Stimulated activated CD4-positive, alpha-beta T cell treated with anti-CD3 and anti-CD28 coated beads, Interleukin-2, amount 100 ng/mL, for 48 hours (primary cell): ENCODE measurements around the gene INTS4.
"Not testable (repeated sequence)": the region's sequence is repeated elsewhere in the genome, so short reads cannot be mapped to it uniquely, and the experiment has no call there.

Experiments used
- DNase-seq, 2 donors: peaks; one replicate each; pipeline ENCODE4 v3.0.0-alpha.2; 2020

Gene INTS4

DNA sequence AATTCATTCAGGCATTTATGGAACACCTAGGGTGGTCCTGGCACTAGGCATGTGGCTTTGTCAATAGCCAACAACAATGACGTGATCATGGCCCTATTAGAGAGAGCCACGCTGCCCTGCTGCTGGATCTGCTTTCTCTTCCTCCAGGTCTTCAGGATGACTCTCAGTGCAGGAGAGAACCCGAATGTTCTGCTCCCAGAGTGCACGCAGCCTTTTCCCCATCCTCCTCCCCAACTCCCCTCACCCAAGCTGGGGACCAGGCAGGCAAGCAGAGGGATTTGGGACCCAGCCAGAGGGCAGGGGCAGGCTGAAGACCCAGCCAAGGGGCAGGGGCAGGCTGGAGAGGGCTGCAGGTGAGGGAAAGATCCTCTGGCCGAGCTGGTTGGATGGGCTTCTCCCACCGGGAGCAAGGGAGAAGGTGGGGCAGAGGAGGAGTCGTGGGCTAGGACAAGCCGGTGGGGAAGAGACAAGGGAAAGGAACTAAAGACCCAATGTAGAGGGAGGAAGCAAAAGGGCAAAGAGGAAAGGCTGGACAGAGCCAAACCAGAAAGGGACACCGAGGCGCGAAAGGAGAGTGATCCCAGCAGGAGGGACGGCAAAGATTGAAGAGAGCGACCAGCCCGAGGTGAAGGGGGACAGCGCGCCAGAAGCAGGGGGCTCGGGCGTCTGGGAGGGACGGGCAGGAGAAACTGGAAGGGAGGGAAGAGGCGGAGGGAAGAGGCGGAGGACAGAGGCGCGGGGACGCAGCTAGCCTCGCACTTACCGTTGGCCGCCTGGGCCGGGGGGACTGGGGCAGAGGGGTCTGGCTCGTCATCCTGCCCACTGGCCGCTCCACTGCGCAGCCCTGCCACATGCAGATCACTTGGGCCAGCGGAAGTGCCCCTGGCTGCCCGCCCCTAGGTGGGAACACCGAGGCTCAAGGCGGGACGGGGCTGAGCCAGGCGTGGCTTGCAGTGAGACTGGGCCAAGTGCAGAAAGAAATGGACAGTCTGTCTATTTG lies 28.2 kb upstream of the INTS4 start, which contains the start of gene KCTD14:
Gene KCTD14 (minus strand): TSS at position 880 of the 1,000 bp plus-strand sequence. CDS start 27 bp downstream, at position 853.
- DNase-seq = no peak

DNA sequence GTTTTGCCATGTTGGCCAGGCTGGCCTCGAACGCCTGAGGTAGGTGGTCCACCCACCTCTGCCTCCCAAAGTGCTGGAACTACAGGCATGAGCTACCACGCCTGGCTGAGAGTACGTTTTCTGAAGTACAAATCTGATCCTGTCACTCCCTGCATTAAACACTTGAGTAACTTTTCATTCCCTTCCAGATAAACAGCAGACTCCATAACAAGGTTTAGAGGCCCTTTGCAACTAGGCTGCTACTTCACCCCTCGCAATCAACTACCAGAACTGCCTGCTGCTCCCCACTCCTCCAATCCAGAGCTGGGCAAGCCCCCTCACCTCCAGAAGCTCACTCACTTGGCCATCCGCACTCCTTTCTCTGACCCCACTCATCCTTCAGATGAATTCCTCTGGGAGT lies 27.1 kb upstream of the INTS4 start:
- DNase-seq = no peak

DNA sequence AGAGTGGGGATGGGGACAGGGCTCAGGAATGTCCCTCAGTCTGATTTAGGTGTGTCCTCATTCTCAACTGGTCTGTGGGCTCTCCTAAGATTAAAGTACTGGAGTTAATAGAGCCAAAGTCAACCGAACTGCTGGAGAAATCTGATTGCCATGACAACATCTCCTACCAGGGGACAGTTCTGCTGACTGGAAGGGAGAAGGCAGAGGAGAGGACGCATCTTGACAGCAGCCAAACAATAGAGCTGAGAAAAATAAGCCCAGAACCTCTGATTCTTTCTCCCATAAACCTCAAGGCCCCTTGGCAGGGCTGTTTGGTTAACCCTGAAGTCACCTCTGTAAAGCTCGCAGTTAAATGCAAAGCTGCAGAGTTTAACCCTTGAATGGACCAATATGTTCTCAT lies 25.8 kb upstream of the INTS4 start:
- DNase-seq = no peak

DNA sequence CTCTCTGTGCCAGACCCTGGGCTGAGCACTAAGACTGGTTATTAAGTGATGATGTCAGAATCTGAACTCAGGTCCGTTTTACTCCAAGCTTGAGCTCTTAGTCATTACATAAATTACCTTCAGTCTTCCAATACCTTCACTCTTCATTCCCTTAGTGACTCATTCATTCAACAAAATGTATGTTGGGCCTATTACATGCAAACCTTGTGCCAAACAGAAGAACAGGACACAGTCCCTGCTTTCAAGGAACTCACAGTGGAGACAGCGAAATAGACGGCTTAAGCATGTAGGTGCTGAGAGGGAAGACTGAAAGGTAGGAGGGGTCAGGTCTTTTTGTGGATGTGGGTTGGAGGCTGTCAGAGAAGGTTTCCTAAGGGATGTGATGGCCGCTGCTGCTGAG lies 25.3 kb upstream of the INTS4 start:
- DNase-seq = no peak

DNA sequence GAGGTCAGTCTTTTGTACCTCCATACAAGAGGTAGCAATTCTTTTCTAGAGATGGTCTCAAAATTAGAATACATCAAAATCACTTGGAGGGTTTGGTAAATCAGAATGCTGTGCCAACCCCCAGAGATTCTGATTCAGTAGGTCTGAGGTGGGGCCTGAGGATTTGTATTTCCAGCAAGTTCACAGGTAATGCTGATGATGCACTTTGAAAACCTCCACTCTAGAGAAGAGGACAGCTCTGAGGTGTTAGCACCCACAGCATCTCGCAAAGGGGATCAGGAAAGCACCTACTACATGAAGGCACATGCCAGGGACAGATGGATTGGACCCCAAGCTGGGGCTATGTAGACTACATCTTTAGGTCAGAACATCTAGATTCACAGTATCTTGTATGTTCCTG lies 21.4 kb upstream of the INTS4 start:
- DNase-seq = no peak

DNA sequence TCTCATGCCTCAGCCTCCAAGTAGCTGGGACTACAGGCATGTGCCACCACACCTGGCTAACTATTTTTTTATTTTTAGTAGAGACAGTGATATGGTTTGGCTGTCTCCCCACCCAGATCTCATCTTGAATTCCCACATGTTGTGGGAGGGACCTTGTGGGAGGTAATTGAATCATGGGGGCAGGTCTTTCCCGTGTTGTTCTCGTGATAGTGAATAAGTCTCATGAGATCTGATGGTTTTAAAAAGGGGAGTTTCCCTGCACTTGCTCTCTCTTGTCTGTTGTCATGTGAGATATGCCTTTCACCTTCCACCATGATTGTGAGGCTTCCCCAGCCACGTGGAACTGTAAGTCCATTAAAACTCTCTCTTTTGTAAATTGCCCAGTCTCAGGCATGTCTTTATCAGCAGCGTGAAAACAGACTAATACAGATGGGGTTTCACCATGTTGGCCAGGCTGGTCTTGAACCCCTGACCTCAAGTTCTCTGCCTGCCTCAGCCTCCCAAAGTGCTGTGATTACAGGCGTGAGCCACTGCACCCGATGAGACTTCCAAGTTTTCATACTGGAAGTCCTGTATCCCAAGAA lies 20.6 kb upstream of the INTS4 start:
- not testable (repeated sequence) for DNase-seq

DNA sequence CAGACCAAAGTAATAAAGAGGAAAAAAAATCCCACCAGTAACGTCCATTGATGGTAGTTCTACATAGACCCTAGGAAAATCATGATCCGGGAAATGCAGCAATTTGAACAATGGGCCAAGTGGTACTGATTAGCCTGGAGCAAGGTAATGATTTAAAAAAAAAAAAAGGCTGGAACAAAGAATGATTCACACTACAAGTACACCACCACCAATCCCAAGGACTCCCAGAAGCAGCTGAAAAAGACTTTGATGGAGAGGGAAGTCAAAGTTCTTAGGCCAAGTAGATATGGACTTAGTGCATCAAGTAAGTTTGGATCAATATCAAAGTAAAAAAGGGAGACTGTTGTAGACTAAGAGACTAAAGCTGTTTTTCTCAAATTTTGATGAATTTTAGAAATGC lies 16.8 kb upstream of the INTS4 start:
- DNase-seq = no peak

DNA sequence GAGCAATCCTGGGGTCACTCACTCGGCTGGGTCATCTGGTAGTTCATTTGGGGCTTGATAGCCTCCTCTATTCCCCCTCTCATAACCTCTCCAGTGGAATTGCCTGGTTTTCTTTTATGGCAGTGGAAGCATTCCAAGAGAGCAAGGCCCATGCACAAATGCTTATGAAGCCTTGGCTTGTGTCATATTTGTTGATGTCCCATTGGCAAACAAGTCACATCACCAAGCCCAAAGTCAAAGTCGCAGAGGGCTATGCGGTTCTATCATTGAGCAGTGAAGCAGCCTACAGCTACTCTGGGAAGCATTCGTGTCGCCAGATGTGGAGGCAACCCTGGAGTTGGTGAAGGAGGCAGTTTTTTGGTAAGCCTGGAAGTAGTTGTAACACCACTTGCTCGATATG lies 16.3 kb upstream of the INTS4 start:
- no peak for DNase-seq

DNA sequence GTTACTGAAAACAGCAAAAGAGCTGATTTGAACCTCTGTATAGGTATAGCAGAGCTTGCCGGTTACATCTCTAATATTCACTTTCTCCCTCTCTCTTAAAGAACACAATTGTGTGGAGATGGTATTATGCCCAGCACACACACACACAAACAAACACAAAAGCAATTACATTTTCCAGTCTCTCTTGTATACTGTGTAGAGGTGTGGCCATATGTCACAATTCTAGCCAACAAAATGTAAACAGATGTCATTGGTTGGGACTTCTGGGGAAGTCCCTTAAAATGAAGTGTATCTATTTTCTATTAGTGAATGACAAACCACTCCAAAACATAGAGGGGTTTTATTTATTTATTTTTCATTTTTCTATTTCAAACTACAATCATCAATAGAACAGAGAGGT lies 15.8 kb upstream of the INTS4 start:
- DNase-seq = no peak

DNA sequence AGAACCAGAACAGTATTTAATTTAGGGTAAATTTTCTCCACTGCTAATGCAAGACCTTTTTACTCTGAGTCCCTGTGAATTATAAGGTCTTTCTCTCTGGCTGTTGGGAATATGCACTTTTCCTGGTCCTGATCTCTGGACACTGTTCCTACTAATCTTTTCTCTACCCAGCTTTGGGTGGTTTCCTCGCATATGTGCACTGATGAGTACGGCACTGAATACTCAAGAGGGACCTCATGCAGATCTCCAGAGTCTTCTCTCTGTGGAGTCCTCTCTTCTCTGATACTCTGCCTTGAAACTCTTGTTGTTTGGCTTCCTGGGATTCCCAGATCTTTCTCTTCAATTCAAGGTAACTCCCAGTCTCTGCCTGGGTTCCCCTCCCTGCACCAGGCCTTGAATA lies 14.6 kb upstream of the INTS4 start:
- DNase-seq = no peak

DNA sequence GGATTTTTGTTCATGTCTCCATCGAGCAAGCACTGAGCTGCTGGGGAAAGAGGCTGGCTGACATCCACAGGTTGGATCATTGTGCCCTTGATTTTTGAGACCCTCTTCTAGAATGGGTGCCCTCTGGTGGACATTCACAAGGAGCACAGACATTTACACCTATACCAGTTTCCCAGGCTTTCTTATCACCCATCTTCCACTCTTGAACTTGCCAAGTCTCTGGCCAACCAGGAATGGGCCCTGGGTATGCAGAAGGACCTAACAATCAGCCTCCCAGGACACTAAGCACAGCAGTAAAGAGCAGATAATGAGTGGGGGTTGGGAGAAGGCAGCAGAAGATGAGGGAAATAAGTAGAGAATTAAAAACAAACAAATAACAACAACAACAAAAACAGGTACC lies 5.7 kb upstream of the INTS4 start:
- peak; percentile 17 to 39 for DNase-seq

DNA sequence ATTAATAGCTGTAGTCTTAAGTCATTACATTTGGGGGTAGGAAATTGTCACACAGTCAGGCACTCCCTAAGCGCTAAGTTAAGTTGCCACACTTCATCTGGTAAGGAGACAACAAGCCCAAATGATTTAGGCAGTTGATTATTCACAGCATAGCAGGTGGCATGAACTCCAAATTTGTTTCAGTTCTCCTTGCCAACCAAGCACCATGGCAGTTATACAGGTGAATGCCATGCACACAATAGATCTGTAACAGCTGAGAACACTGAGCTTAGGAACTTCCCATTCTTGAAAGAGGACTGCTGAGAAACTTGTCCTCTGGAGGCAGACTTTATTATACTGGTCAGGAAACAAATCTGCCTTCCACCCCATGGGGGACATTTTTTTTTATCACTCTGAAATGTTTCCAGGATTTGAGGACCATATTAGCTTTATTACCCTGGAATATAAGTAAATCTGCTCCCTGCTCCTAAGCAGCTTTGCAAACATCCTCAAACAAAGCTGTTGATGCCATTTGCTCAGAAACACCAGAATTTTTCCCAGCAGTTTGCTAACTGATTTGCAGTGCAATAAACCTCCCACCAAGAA lies 5.1 kb upstream of the INTS4 start:
- DNase-seq = no peak

DNA sequence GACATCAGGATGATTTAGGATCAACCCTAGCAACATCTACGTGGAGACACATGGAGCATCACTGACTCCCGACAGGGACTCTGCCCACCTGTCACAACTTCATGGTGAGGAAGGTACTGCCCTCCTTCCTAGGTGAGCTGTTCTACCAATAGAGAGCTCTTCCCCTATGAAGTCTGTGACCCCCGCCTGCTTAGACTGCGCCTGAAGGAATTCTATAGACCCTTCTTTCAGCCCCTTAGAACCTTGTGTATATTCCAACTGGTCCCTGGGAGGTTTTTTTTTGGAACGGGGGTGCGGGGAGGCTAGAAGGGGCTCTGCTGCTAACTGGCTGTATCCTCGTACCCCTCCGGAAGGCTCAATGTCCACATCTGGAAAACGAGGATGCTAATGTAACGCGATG lies 566 bp downstream of the INTS4 start:
- DNase-seq = no peak

DNA sequence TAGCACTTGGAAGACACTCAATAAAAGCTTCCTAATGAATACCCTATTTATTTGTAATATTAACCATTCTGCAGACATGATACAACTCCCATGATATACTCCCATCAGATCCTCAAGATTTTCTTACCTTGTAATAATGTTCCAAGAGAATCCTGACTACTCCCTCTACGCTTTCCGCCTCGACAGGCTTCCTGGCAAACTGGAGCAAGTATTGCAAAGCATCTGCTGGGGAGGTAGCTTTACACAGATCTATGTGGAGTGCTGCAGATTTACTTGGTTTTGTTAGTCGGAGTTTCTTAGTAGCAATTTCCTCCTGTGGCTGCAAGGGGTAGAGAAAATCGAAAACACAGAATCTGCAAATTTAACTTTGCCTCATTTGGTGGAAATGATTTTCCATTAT lies 3.5 kb downstream of the INTS4 start:
- no peak for DNase-seq

DNA sequence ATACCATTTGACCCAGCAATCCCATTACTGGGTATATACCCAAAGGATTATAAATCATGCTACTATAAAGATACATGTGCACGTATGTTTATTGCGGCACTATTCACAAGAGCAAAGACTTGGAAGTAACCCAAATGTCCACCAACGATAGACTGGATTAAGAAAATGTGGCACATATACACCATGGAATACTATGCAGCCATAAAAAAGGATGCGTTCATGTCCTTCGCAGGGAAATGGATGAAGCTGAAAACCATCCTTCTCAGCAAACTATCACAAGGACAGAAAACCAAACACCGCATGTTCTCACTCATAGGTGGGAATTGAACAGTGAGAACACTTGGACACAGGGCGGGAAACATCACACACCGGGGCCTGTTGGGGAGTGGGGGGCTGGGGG lies 8.0 kb downstream of the INTS4 start:
- not testable (repeated sequence) for DNase-seq

DNA sequence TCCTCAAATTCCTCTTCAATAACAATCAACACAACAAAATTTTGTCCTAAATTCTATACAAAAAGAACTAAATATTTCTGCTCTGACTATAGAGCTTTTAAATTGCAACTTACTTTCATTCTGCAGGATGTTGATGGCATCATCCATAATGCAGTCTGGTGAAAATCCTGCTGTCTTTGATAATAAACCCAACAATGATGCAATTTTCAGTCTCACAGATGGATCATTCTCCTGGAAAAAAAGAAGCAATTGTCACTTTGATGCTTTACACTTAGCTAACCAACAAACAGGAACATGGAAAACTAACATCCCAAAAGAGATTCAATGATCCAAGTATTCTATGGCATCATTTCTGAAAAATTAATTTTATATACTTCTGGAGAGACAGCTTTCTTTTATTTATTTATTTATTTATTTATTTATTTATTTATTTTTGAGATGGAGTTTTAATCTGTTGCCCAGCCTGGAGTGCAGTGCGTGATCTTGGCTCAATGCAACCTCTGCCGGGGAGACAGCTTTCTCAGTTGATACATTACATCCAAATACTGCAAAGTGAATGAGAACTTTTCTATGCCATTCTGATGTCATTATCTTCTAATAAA lies 13.0 kb downstream of the INTS4 start:
- no peak for DNase-seq

DNA sequence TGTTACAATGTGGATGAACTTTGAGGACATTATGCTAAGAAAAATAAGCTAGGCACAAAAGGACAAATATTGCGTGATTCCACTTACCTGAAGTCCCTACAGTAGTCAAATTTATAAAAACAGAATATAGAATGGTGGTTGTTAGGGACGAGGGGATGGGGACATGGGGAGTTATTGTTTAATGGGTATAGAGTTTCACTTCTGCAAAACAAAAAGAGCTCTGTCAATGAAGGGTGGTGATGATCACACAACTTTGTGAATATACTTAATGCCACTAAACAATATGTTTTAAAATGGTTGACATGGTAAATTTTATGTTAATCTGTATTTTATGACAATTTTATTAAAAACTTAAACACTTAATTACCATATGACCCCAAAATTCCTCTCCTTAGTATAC lies 26.1 kb downstream of the INTS4 start:
- DNase-seq = no peak

DNA sequence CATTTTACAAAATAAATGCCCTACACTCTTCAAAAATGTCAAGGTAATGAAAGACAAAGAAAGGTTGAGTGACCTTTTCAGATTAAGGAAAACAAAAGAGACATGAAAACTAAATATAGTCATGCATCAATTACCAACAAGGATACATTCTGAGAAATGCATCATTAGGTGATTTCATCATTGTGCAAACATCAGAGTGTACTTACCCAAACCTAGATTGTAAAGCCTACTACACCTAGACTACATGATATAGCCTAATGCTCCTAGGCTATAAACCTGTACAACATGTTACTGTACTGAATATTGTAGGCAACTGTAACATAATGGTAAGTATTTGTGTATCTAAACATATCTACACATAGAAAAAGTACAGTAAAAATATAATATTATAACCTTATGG lies 26.7 kb downstream of the INTS4 start:
- DNase-seq = no peak

DNA sequence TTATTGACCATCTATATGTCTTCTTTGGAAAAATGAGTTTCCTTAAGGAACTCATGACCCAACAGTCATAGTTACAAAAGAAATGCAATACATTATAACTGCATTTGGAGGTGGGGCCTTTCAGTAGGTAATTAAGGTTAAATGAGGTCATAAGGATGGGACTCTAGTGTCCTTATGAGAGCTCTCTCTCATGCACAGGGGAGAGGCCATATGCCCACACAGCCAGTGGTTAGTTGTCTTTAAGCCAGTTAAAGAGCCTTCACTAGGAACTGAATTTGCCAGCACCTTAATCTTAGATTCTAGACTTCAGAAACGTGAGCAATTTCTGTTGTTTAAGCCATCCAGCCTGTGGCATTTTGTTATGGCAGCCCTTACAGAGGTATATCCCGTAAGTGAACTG lies 27.3 kb downstream of the INTS4 start:
- no peak for DNase-seq

DNA sequence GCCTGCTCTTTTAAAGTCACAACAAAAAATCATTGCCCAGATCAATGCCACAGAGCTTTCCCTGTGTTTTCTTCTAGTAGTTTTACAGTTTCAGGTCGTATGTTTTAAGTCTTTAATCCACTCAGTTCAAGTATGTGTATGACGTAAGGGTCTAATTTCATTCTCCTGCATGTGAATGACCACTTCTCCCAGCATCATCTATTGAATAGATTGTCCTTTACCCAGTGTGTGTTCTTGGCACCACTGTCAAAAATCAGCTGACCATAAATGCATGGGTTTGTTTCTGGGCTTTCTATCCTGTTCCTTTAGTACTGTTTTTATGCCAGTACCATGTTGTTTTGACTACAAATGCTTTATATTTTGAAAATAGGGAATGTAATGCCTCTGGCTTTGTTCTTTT lies 28.1 kb downstream of the INTS4 start:
- DNase-seq = no peak

DNA sequence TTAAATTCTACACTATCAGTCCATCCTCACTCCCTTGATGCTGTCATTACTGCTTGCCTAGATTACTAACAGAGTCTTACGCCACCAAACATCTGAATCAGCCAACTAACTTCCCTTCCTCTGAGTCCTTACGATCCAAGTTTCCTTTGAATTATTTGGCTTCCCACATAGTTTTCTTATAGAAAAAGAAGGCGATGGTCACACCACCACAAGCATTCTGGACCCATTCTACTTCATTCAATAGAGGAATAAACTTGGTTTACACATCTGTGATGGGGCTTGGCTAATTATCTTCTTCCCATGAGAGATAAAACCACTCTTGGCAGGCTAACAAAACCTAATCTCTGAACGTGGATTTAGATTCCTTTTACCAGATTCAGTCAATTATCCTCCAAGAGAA lies 35.0 kb downstream of the INTS4 start:
- DNase-seq = no peak

DNA sequence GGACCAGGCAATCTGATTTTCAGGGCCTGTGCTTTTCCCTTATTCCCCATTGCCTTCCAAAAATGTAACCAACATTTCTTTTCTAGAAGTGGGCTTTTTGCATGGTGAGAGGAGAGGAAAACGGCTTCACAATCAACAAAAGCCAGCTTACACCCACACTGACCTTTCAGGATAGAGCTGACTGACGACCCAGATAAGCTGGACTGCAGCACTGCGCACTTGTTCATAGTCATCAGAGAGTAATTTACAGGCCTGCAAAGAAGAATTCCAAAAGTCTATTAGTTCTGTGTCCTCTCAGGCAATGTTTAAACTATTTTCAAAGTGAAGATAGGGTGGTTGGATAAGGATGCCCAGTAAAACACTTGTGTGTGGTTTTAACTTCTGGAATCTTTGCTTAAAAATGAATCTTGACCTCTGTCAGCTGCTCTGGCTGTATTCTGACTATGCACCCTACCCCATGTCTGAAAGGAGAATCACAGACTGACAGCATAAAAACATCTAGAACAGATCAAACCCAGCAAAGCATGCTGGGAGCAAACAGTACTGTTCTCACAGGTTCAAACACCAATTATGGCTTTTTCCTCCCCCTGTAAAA lies 35.8 kb downstream of the INTS4 start:
- not testable (repeated sequence) for DNase-seq

DNA sequence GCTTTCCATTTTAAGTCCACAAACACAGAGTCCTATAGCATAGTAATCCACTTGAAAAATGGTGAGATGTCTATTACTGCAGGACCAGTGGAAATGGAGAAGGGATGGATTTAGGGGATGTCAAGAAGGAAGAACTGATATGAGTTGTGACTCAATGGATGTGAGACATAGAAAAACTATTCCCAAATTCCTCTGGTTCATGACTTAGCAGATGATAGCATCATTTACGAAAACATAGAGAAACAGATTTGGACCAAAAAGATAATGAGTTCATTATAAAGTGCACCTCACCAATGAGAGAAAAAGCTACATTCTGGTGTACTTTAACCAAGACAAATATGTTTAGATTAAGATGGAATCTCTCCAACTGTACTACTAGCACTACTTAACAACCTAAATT lies 51.2 kb downstream of the INTS4 start:
- not testable (repeated sequence) for DNase-seq
